HG02610 (cell line): ENCODE data around the gene TAF11L7.
"Not testable (repeated sequence)": the region's sequence is repeated elsewhere in the genome, so short reads cannot be mapped to it uniquely, and the experiment has no call there.

ENCODE experiments used
- ATAC-seq: cut with Tn5 transposase; IDR thresholded peaks from one replicate; pipeline ENCODE4 v1.9.1; 2021; ENCODE audit warnings: mild to moderate bottlenecking, moderate library complexity; ENCODE audit not compliant: unreplicated experiment

Gene TAF11L7

GRCh38 chr5:17585658-17586057, at the start of gene TAF11L7:
Gene TAF11L7, minus strand, starts transcription at chr5:17585758.
- not testable (repeated sequence) for ATAC-seq

GRCh38 chr5:17634160-17634559, 48.6 kb upstream of the TAF11L7 start, which contains the start of gene TAF11L14:
Gene TAF11L14, plus strand, starts transcription at chr5:17634460.
- ATAC-seq: no peak

GRCh38 chr5:17631788-17632187, 46.2 kb upstream of the TAF11L7 start, which contains the start of gene TAF11L13:
Gene TAF11L13, plus strand, starts transcription at chr5:17632088.
- ATAC-seq: not testable (repeated sequence)

- no peak for ATAC-seq
Measured at GRCh38 chr5:17625686-17626085, 40.1 kb upstream of the TAF11L7 start.

- no peak for ATAC-seq
Measured at GRCh38 chr5:17620627-17621026, 35.1 kb upstream of the TAF11L7 start.

GRCh38 chr5:17619354-17619753, 33.8 kb upstream of the TAF11L7 start:
- no peak for ATAC-seq

- no peak for ATAC-seq
Measured at GRCh38 chr5:17614872-17615605, 29.5 kb upstream of the TAF11L7 start.

- ATAC-seq: not testable (repeated sequence)
Measured at GRCh38 chr5:17610092-17610491, 24.5 kb upstream of the TAF11L7 start, which contains the start of gene TAF11L12. Gene TAF11L12, plus strand, starts transcription at chr5:17610392.

GRCh38 chr5:17607461-17607860, 21.9 kb upstream of the TAF11L7 start:
- not testable (repeated sequence) for ATAC-seq

- no peak for ATAC-seq
Measured at GRCh38 chr5:17604951-17605350, 19.4 kb upstream of the TAF11L7 start.

GRCh38 chr5:17603880-17604279, 18.3 kb upstream of the TAF11L7 start, which contains the start of gene TAF11L11:
Gene TAF11L11, plus strand, starts transcription at chr5:17604183.
- ATAC-seq: not testable (repeated sequence)

- not testable (repeated sequence) for ATAC-seq
Measured at GRCh38 chr5:17597728-17598127, 12.2 kb upstream of the TAF11L7 start, which contains the start of gene TAF11L10. Gene TAF11L10, minus strand, starts transcription at chr5:17597828.

GRCh38 chr5:17594255-17594654, 8.7 kb upstream of the TAF11L7 start, which contains the start of gene TAF11L9:
Gene TAF11L9, minus strand, starts transcription at chr5:17594394.
- ATAC-seq: not testable (repeated sequence)

GRCh38 chr5:17590860-17591259, 5.3 kb upstream of the TAF11L7 start, which contains the start of gene TAF11L8:
Gene TAF11L8, minus strand, starts transcription at chr5:17590960.
- ATAC-seq: not testable (repeated sequence)
